H9 (cell line): ENCODE data around the gene TBXA2R. TPM values are rescaled to one million over a fixed set of nuclear protein-coding genes. Genes with fewer than 3 reads are reported as not detected.

Source experiments
- DNase-seq: peaks from one replicate; pipeline ENCODE4 v3.0.0-alpha.2; 2017
- H2AFZ ChIP-seq: one replicate; pipeline ENCODE4 v1.6.1; 2013; ENCODE audit warnings: mild to moderate bottlenecking, low read length, control low read depth, moderate library complexity
- H2AK5ac ChIP-seq: 2 replicates; pipeline ENCODE4 v1.6.1; 2013; ENCODE audit warnings: low read length, control low read depth, mixed read lengths; ENCODE audit not compliant: insufficient read length
- H2BK120ac ChIP-seq: one replicate; pipeline ENCODE4 v1.6.1; 2013; ENCODE audit warnings: low read depth, mild to moderate bottlenecking, low read length, control low read depth, inconsistent platforms; ENCODE audit not compliant: poor library complexity, severe bottlenecking
- H2BK12ac ChIP-seq: 2 replicates; pipeline ENCODE4 v1.6.1; 2013; ENCODE audit warnings: low read length, control low read depth, mixed read lengths, low read depth; ENCODE audit not compliant: insufficient read length
- H2BK15ac ChIP-seq: 2 replicates; pipeline ENCODE4 v1.6.1; 2013; ENCODE audit warnings: low read depth, low read length, control low read depth
- H2BK20ac ChIP-seq: one replicate; pipeline ENCODE4 v1.6.1; 2013; ENCODE audit warnings: low read depth, mild to moderate bottlenecking, low read length, control low read depth, inconsistent platforms; ENCODE audit not compliant: poor library complexity, severe bottlenecking
- H2BK5ac ChIP-seq: 2 replicates; pipeline ENCODE4 v1.6.1; 2013; ENCODE audit warnings: low read length, control low read depth, mixed read lengths; ENCODE audit not compliant: insufficient read length
- H3K14ac ChIP-seq: 2 replicates; pipeline ENCODE4 v1.6.1; 2013; ENCODE audit warnings: low read length, control low read depth; ENCODE audit not compliant: insufficient read depth
- H3K18ac ChIP-seq: 2 replicates; pipeline ENCODE4 v1.6.1; 2013; ENCODE audit warnings: low read depth, mild to moderate bottlenecking, mixed read lengths, low read length, control low read depth; ENCODE audit not compliant: insufficient read length
- H3K23ac ChIP-seq: 2 replicates; pipeline ENCODE4 v1.6.1; 2013; ENCODE audit warnings: low read length, control low read depth, mixed read lengths, low read depth; ENCODE audit not compliant: insufficient read length
- H3K23me2 ChIP-seq: 2 replicates; pipeline ENCODE4 v1.6.1; 2013; ENCODE audit warnings: low read depth, mild to moderate bottlenecking, mixed read lengths, low read length, control low read depth; ENCODE audit not compliant: insufficient read length, poor library complexity, severe bottlenecking
- H3K27ac ChIP-seq: 2 replicates; pipeline ENCODE4 v1.5.1; 2013; ENCODE audit warnings: low read length, control low read depth, mixed read lengths, low read depth; ENCODE audit not compliant: insufficient read length
- H3K27me3 ChIP-seq: 2 replicates; pipeline ENCODE4 v1.6.1; 2013; ENCODE audit warnings: low read length, control low read depth, inconsistent platforms; ENCODE audit not compliant: insufficient read depth
- H3K4ac ChIP-seq: 2 replicates; pipeline ENCODE4 v1.6.1; 2013; ENCODE audit warnings: low read depth, mild to moderate bottlenecking, control low read depth, inconsistent platforms, low read length, moderate library complexity
- H3K4me1 ChIP-seq: 2 replicates; pipeline ENCODE4 v1.6.1; 2013; ENCODE audit warnings: low read length, control low read depth, inconsistent platforms; ENCODE audit not compliant: insufficient read depth
- H3K4me2 ChIP-seq: 2 replicates; pipeline ENCODE4 v1.6.1; 2013; ENCODE audit warnings: low read length, control low read depth, mixed read lengths; ENCODE audit not compliant: insufficient read length, insufficient read depth
- H3K56ac ChIP-seq: 2 replicates; pipeline ENCODE4 v1.6.1; 2013; ENCODE audit warnings: low read depth, mild to moderate bottlenecking, mixed read lengths, low read length, control low read depth; ENCODE audit not compliant: insufficient read length
- H3K79me1 ChIP-seq: 2 replicates; pipeline ENCODE4 v1.6.1; 2013; ENCODE audit warnings: low read depth, mild to moderate bottlenecking, moderate library complexity, low read length, control low read depth, inconsistent platforms; ENCODE audit not compliant: insufficient read depth, poor library complexity, severe bottlenecking
- H3K79me2 ChIP-seq: 2 replicates; pipeline ENCODE4 v1.6.1; 2013; ENCODE audit warnings: low read length, control low read depth, inconsistent platforms; ENCODE audit not compliant: insufficient read depth
- H3K9ac ChIP-seq: 2 replicates; pipeline ENCODE4 v1.6.1; 2013; ENCODE audit warnings: low read length, control low read depth, mixed read lengths; ENCODE audit not compliant: insufficient read length; ENCODE audit errors: extremely low read depth
- H3K9me3 ChIP-seq: one replicate; pipeline ENCODE4 v1.6.1; 2013; ENCODE audit warnings: low read depth, low read length, inconsistent platforms; ENCODE audit not compliant: control insufficient read depth
- H3T11ph ChIP-seq: one replicate; pipeline ENCODE4 v1.6.1; 2013; ENCODE audit warnings: mild to moderate bottlenecking, low read length, control low read depth, inconsistent platforms
- H4K20me1 ChIP-seq: one replicate; pipeline ENCODE4 v1.6.1; 2013; ENCODE audit not compliant: control insufficient read depth, insufficient read length, insufficient read depth
- H4K5ac ChIP-seq: 2 replicates; pipeline ENCODE4 v1.6.1; 2013; ENCODE audit warnings: low read depth, mild to moderate bottlenecking, mixed read lengths, low read length, control low read depth; ENCODE audit not compliant: insufficient read length
- H4K8ac ChIP-seq: replicated peaks from 2 replicates; pipeline ENCODE4 v1.6.1; 2013; ENCODE audit warnings: low read length, control low read depth, mixed read lengths, low read depth; ENCODE audit not compliant: insufficient read length
- H4K91ac ChIP-seq: 2 replicates; pipeline ENCODE4 v1.6.1; 2013; ENCODE audit warnings: low read depth, mild to moderate bottlenecking, moderate library complexity, mixed read lengths, low read length, control low read depth; ENCODE audit not compliant: insufficient read length
- H3K27ac Mint-ChIP-seq, 3 experiments: 2 replicates in 2 of 3; 3 replicates in 1 of 3; pipeline ENCODE4 v1.8.0; 2020 to 2021; ENCODE audit warnings: mixed read lengths in 3 of 3, mild to moderate bottlenecking in 1 of 3, moderate library complexity in 1 of 3
- H3K27me3 Mint-ChIP-seq: 2 replicates; pipeline ENCODE4 v1.8.0; 2021; ENCODE audit warnings: low read depth, mild to moderate bottlenecking, moderate library complexity, mixed read lengths
- H3K36me3 Mint-ChIP-seq, 3 experiments: 2 replicates in 2 of 3; 3 replicates in 1 of 3; pipeline ENCODE4 v1.8.0; 2020 to 2021; ENCODE audit warnings: low read depth in 3 of 3, mixed read lengths in 3 of 3; ENCODE audit not compliant: insufficient read depth in 1 of 3
- H3K4me1 Mint-ChIP-seq, 2 experiments: 2 replicates each; pipeline ENCODE4 v1.8.0; 2020; ENCODE audit warnings: mixed read lengths in 2 of 2
- H3K4me3 Mint-ChIP-seq, 2 experiments: 2 replicates in 1 of 2; 3 replicates in 1 of 2; pipeline ENCODE4 v1.8.0; 2020 to 2021; ENCODE audit warnings: mild to moderate bottlenecking in 2 of 2, mixed read lengths in 2 of 2, moderate library complexity in 1 of 2
- H3K9me3 Mint-ChIP-seq, 2 experiments: 2 replicates in 1 of 2; 3 replicates in 1 of 2; pipeline ENCODE4 v1.8.0; 2020; ENCODE audit warnings: mild to moderate bottlenecking in 2 of 2, mixed read lengths in 2 of 2, moderate library complexity in 1 of 2
- CTCF ChIP-seq: fragments of 200-600 bp; sonication (generic); conservative IDR thresholded peaks from 3 replicates; pipeline ENCODE4 v1.8.0; 2021; ENCODE audit warnings: antibody characterized with exemption, mild to moderate bottlenecking
- WGBS: extraction: QIAGEN DNeasy Blood & Tissue Kit; methylation state at CpG from one replicate; pipeline ENCODE4 v1.1.7; 2013; ENCODE audit warnings: missing lambda C conversion rate, low lambda C conversion rate, mixed read lengths; ENCODE audit not compliant: insufficient read length; ENCODE audit errors: extremely low coverage; 5-methylcytosine and 5-hydroxymethylcytosine counted together
- total RNA-seq: library from RNA; stranded (reverse); gene quantifications from 2 replicates; pipeline ENCODE4 v1.2.1, GENCODE V29; 2021

TBXA2R gene
- total RNA-seq, 1 experiment from 2014 or later, result 0.63 TPM

- Mint-ChIP-seq H3K27ac (peak overlapping the region; percentile 38 to 92 (median 57); a peak in 4 of 7 replicates), H3K27me3 (no peaks in the 10 kb centered on the region), H3K36me3 (peaks cover 4 to 17% (median 17%) of the 10 kb centered on the region in 3 experiments; a peak in 6 of 7 replicates), H3K4me3 (no peak overlapping the region), H3K4me1 (no peaks in the 10 kb centered on the region), H3K9me3 (no peaks in the 10 kb centered on the region; a peak in 1 of 5 replicates)
- Histone ChIP-seq H3K9me3 (no peaks in the 10 kb centered on the region), H3K27me3 (no peaks in the 10 kb centered on the region), H4K8ac (no peak overlapping the region), H3K14ac (no peak overlapping the region), H3K4me1 (no peaks in the 10 kb centered on the region), H2BK5ac (no peak overlapping the region), H3K4ac (no peak overlapping the region), H4K20me1 (no peaks in the 10 kb centered on the region), H3K23ac (no peak overlapping the region), H3T11ph (no peak overlapping the region), H3K4me2 (no peak overlapping the region), H4K5ac (no peak overlapping the region), H3K18ac (no peak overlapping the region), H3K23me2 (no peaks in the 10 kb centered on the region), H2BK20ac (no peak overlapping the region), H4K91ac (no peak overlapping the region), H3K56ac (no peak overlapping the region), H2BK15ac (no peak overlapping the region), H3K27ac (no peak overlapping the region), H2AK5ac (no peak overlapping the region), H2BK120ac (no peak overlapping the region), H3K9ac (no peak overlapping the region), H2AFZ (no peak overlapping the region), H3K79me1 (no peaks in the 10 kb centered on the region), H3K79me2 (no peaks in the 10 kb centered on the region), H2BK12ac (no peak overlapping the region)
- TF ChIP-seq CTCF, result no peak
- DNase-seq, result no peak
- no CpG with 5 or more reads among the region's 19 CpGs for WGBS
These were observed 27.9 kb upstream of the TBXA2R start for GRCh38 chr19:3634496-3635045.
